K562 (cell line): ENCODE measurements around the gene FTO. TPM values are rescaled to one million over a fixed set of nuclear protein-coding genes. Genes with fewer than 3 reads are reported as not detected.

Experiments used
- ATAC-seq: fragments of 200-7000 bp; cut with Tn5 transposase; 3 replicates; pipeline ENCODE4 v1.9.1; 2020; ENCODE audit warnings: moderate library complexity
- BruUV-seq: library from RNA; stranded (reverse); fragments of 400-500 nt; replicated peaks from 2 replicates; lab custom pipeline; 2021; lab: Mats Ljungman, UMichigan
- CTCF ChIA-PET: fragments of 300-600 bp; formaldehyde crosslinking; extraction: SDS; loops from one replicate; lab custom pipeline; 2021; ENCODE audit warnings: low intra/inter-chr PET ratio; lab: Yijun Ruan, JAX
- POLR2A ChIA-PET: fragments of 300-600, 350-650 bp; sonication (Branson Sonifier 250); formaldehyde crosslinking; extraction: SDS; loops from one replicate; lab custom pipeline; 2021; ENCODE audit warnings: antibody characterized with exemption, inconsistent platforms; lab: Yijun Ruan, JAX
- DNase-seq, 4 experiments: peaks; one replicate each; pipeline versions ENCODE4 v3.0.0 to v3.0.0-alpha.2; 2011 to 2018; ENCODE audit warnings: low spot score in 3 of 4, mixed read lengths in 3 of 4; ENCODE audit errors: extremely low read depth in 1 of 4
- FAIRE-seq: peaks from 2 replicates; lab custom pipeline; 2011; peaks lifted over from hg19 to GRCh38; lab: Jason Lieb, UNC
- H2AFZ ChIP-seq: 2 replicates; pipeline ENCODE4 v1.6.0; 2011; ENCODE audit warnings: low read depth, low read length, control low read depth, inconsistent platforms
- H3K27ac ChIP-seq: fragments of 200-600 bp; 3 replicates; pipeline ENCODE4 v1.8.0; 2011; ENCODE audit warnings: low read depth, mild to moderate bottlenecking, control low read depth, inconsistent platforms, low read length, moderate library complexity, mixed read lengths; ENCODE audit errors: extremely low read depth
- H3K27me3 ChIP-seq, 2 experiments: fragments of 300-600 bp in 1 of 2; 2 replicates in 1 of 2; 3 replicates in 1 of 2; pipeline versions ENCODE4 v1.6.0 to v1.8.0; 2011; ENCODE audit warnings: inconsistent platforms in 2 of 2, low read length in 2 of 2, mild to moderate bottlenecking in 1 of 2, mixed read lengths in 1 of 2, moderate library complexity in 1 of 2; ENCODE audit not compliant: control insufficient read depth in 2 of 2, insufficient read depth in 2 of 2
- H3K36me3 ChIP-seq: fragments of 300-600 bp; 3 replicates; pipeline ENCODE4 v1.8.0; 2011; ENCODE audit warnings: mild to moderate bottlenecking, low read length, inconsistent platforms; ENCODE audit not compliant: control insufficient read depth, insufficient read depth
- H3K4me1 ChIP-seq, 2 experiments: fragments of 200-600 bp in 1 of 2; replicated peaks in 1 of 2; 2 replicates in 1 of 2; 3 replicates in 1 of 2; pipeline versions ENCODE4 v1.5.1 to v1.8.0; 2011; ENCODE audit warnings: inconsistent platforms in 2 of 2, low read length in 2 of 2, mild to moderate bottlenecking in 1 of 2, mixed read lengths in 1 of 2, moderate library complexity in 1 of 2; ENCODE audit not compliant: control insufficient read depth in 2 of 2, insufficient read depth in 2 of 2
- H3K4me2 ChIP-seq: 2 replicates; pipeline ENCODE4 v1.6.1; 2011; ENCODE audit warnings: low read length, control low read depth, inconsistent platforms, mixed read lengths; ENCODE audit not compliant: insufficient read depth
- H3K4me3 ChIP-seq: fragments of 200-600 bp; sonication (generic), shearing (Covaris generic); 2 replicates; pipeline ENCODE4 v1.5.1; 2016; ENCODE audit warnings: control low read depth, inconsistent platforms
- H3K79me2 ChIP-seq: fragments of 200-600 bp; 3 replicates; pipeline ENCODE4 v1.8.0; 2011; ENCODE audit warnings: low read length, inconsistent platforms; ENCODE audit not compliant: control insufficient read depth, insufficient read depth
- H3K9ac ChIP-seq, 2 experiments: 2 replicates each; pipeline versions ENCODE4 v1.6.0 to v1.6.1; 2011; ENCODE audit warnings: low read depth in 2 of 2, low read length in 2 of 2, control low read depth in 1 of 2, inconsistent platforms in 1 of 2, mild to moderate bottlenecking in 1 of 2, mixed read lengths in 1 of 2; ENCODE audit not compliant: insufficient read depth in 1 of 2
- H3K9me1 ChIP-seq: one replicate; pipeline ENCODE4 v1.6.0; 2011; ENCODE audit warnings: inconsistent platforms, mild to moderate bottlenecking, low read length, moderate library complexity; ENCODE audit not compliant: control insufficient read depth, insufficient read depth
- H3K9me3 ChIP-seq: replicated peaks from 2 replicates; pipeline ENCODE4 v1.5.1; 2011; ENCODE audit warnings: low read depth, low read length, inconsistent platforms; ENCODE audit not compliant: control insufficient read depth, insufficient read depth
- H4K20me1 ChIP-seq: replicated peaks from 2 replicates; pipeline ENCODE4 v1.6.1; 2011; ENCODE audit warnings: low read length, inconsistent platforms, mixed read lengths; ENCODE audit not compliant: control insufficient read depth, insufficient read depth
- CGGBP1 ChIP-seq: fragments of 250-450 bp; sonication (Bioruptor Pico); IDR thresholded peaks from 2 replicates; pipeline ENCODE4 v1.9.0; 2021; ENCODE audit warnings: mild to moderate bottlenecking
- CHCHD3 ChIP-seq: fragments of 250-450 bp; sonication (Bioruptor Pico); IDR thresholded peaks from 2 replicates; pipeline ENCODE4 v2.1.2; 2022; ENCODE audit warnings: mild to moderate bottlenecking
- CHD2 ChIP-seq: IDR thresholded peaks from 2 replicates; pipeline ENCODE4 v1.6.1; 2011; ENCODE audit warnings: low read depth, low read length
- ETS1 ChIP-seq: conservative IDR thresholded peaks from 2 replicates; pipeline ENCODE4 v1.6.1; 2011; ENCODE audit warnings: low read depth, mild to moderate bottlenecking, low read length; ENCODE audit not compliant: control insufficient read depth
- HDGF ChIP-seq: fragments of 450-650 bp; IDR thresholded peaks from 2 replicates; pipeline ENCODE4 v1.6.1; 2016
- HIVEP1 ChIP-seq: fragments of 250-450 bp; sonication (Bioruptor Pico); IDR thresholded peaks from 2 replicates; pipeline ENCODE4 v1.4.0; 2020; ENCODE audit warnings: mild to moderate bottlenecking
- MECOM ChIP-seq: fragments of 250-450 bp; sonication (Bioruptor Pico); IDR thresholded peaks from 2 replicates; pipeline ENCODE4 v1.8.0; 2022; ENCODE audit warnings: inconsistent platforms
- TRIM25 ChIP-seq: fragments of 450-650 bp; IDR thresholded peaks from 2 replicates; pipeline ENCODE4 v1.7.0; 2016; ENCODE audit warnings: borderline replicate concordance
- ZNF79 ChIP-seq: fragments of 250-450 bp; sonication (Bioruptor Pico); IDR thresholded peaks from 2 replicates; pipeline ENCODE4 v1.4.0; 2020; ENCODE audit warnings: low read depth, mild to moderate bottlenecking, moderate library complexity
- WGBS: fragments of 100-300 bp; shearing (Covaris generic); methylation state at CpG from one replicate; pipeline ENCODE4 v1.1.6; 2016; ENCODE audit warnings: low coverage, mixed read lengths; ENCODE audit not compliant: insufficient coverage; ENCODE audit errors: missing lambda C conversion rate; 5-methylcytosine and 5-hydroxymethylcytosine counted together
- in situ Hi-C: fragments of 300-500 bp; cut with MboI; formaldehyde crosslinking; loops from 4 replicates; pipeline ENCODE4 v1.15.0; 2018; ENCODE audit warnings: inconsistent platforms, mixed read lengths
- intact Hi-C: fragments of 100-400 bp; cut with micrococcal nuclease; formaldehyde crosslinking; loops from 2 replicates; pipeline ENCODE4 v1.14.2; 2022
- polyA plus RNA-seq, 8 experiments: library from polyadenylated mRNA; depleted of rRNA in 4 of 8; stranded (reverse) in 5 of 8; unstranded in 3 of 8; fragments of >200 nt; fragmentation: Nextera tagmentation in 2 of 8; fragmentation: Illumina TruSeq in 1 of 8; extraction: Ambion mirVana in 2 of 8; extraction: Trizol in 1 of 8; gene quantifications; 2 replicates each; pipeline versions ENCODE4 v1.2.1 to v1.2.3, GENCODE V29; 2011 to 2014; ENCODE audit warnings: inconsistent platforms in 1 of 8, missing spikeins in 1 of 8
- total RNA-seq, 7 experiments: library from RNA; depleted of rRNA in 6 of 7; stranded (reverse); fragments of >200 nt in 6 of 7; fragmentation: Illumina TruSeq in 2 of 7; extraction: Trizol in 2 of 7; gene quantifications; 2 replicates each; pipeline versions ENCODE4 v1.2.1 to v1.2.3, GENCODE V29; 2011 to 2021; ENCODE audit warnings: low replicate concordance in 1 of 7

Gene FTO
- total and polyA plus RNA-seq, 9 of the 15 experiments (the other 6 are each of a cell fraction or from before 2014, with no cell fraction given): 11.3 to 27.7 (median 25.5) TPM

- Histone ChIP-seq H3K9me3 (no peaks in the 10 kb centered on the region), H4K20me1 (no peaks in the 10 kb centered on the region), H3K9me1 (no peaks in the 10 kb centered on the region), H3K4me2 (no peak overlapping the region), H2AFZ (no peak overlapping the region), H3K4me1 (no peaks in the 10 kb centered on the region), H3K27me3 (peaks cover 6 to 39% of the 10 kb centered on the region in 2 experiments; a peak in 4 of 5 replicates), H3K4me3 (no peak overlapping the region), H3K79me2 (no peaks in the 10 kb centered on the region), H3K36me3 (no peaks in the 10 kb centered on the region), H3K9ac (no peak overlapping the region), H3K27ac (no peak overlapping the region)
- BruUV-seq: no TSS peak
- under 1% methylated on average over 10 of the region's 12 CpGs for WGBS
- POLR2A ChIA-PET: no interaction called here
- no peak for TF ChIP-seq MECOM (CRISPR knock-in tag)
- no peak for TF ChIP-seq ZNF79
- ATAC-seq (no peak), DNase-seq (no peak), FAIRE-seq (no peak)
- CTCF ChIA-PET: no interaction called here
- in situ Hi-C loops: no loop called here
- intact Hi-C loops: no loop called here
Observed at GRCh38 chr16:54165174-54165911, 461.4 kb downstream of the FTO start.

GRCh38 chr16:54165912-54166865 is 462.2 kb downstream of the FTO start:
- Histone ChIP-seq H3K27ac (no peak overlapping the region), H3K79me2 (no peaks in the 10 kb centered on the region), H3K9me3 (no peaks in the 10 kb centered on the region), H3K4me2 (no peak overlapping the region), H2AFZ (no peak overlapping the region), H3K4me1 (no peaks in the 10 kb centered on the region), H3K36me3 (no peaks in the 10 kb centered on the region), H3K9ac (no peak overlapping the region), H3K9me1 (no peaks in the 10 kb centered on the region), H4K20me1 (no peaks in the 10 kb centered on the region), H3K27me3 (peaks cover 6 to 33% of the 10 kb centered on the region in 2 experiments; a peak in 4 of 5 replicates), H3K4me3 (no peak overlapping the region)
- ChIA-PET POLR2A (no interaction called here), CTCF (no interaction called here)
- BruUV-seq: no TSS peak
- WGBS: under 1% methylated on average over 7 of the region's 8 CpGs
- FAIRE-seq: no peak
- no peak for ATAC-seq
- in situ Hi-C loops: no loop called here
- intact Hi-C loops: no loop called here
- no peak for DNase-seq
- TF ChIP-seq CGGBP1 (CRISPR knock-in tag) (no peak), HIVEP1 (no peak), HDGF (no peak), CHD2 (no peak), TRIM25 (no peak), CHCHD3 (CRISPR knock-in tag) (no peak), ETS1 (no peak)
